ENCODE measurements around the gene SHFL.

DNA sequence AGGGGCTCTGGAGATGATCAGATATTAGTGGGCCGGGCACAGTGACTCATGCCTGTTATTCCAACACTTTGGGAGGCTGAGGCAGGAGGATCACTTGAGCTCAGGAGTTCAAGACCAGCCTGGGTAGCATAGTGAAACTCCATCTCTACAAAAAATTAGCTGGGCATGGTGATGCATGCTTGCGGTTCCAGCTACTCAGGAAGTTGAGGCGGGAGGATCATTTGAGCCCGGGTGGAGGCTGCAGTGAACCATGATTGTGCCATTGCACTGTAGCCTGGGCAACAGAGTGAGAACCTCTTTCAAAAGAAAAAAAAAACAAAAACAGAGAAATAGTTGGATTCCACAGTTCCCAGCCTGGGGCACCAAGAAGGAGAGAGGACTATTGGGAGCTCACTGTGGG lies 17.9 kb upstream of the SHFL start:
- TF ChIP-seq, protein P1, sequence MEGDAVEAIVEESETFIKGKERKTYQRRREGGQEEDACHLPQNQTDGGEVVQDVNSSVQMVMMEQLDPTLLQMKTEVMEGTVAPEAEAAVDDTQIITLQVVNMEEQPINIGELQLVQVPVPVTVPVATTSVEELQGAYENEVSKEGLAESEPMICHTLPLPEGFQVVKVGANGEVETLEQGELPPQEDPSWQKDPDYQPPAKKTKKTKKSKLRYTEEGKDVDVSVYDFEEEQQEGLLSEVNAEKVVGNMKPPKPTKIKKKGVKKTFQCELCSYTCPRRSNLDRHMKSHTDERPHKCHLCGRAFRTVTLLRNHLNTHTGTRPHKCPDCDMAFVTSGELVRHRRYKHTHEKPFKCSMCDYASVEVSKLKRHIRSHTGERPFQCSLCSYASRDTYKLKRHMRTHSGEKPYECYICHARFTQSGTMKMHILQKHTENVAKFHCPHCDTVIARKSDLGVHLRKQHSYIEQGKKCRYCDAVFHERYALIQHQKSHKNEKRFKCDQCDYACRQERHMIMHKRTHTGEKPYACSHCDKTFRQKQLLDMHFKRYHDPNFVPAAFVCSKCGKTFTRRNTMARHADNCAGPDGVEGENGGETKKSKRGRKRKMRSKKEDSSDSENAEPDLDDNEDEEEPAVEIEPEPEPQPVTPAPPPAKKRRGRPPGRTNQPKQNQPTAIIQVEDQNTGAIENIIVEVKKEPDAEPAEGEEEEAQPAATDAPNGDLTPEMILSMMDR (IDR thresholded peaks at IDR 0.05) = no peak
- TF ChIP-seq EP300 (IDR thresholded peaks at IDR 0.05) (no peak), POLR2A (IDR thresholded peaks at IDR 0.05; ENCODE audit: low read depth) (no peak), POLR2AphosphoS5 (IDR thresholded peaks at IDR 0.05) (no peak)

Data from esophagus muscularis mucosa (tissue), 4 donors.